ENCODE results near the gene SPDYE16. TPM values are rescaled to one million over a fixed set of nuclear protein-coding genes. Genes with fewer than 3 reads are reported as not detected.
"Not testable (repeated sequence)": the region's sequence is repeated elsewhere in the genome, so short reads cannot be mapped to it uniquely, and the experiment has no call there.

SPDYE16 gene
- total RNA-seq, 2 experiments from 2014 or later = 0.53 TPM; not detected in 1

GRCh38 chr7:76583636-76584281 lies 40.7 kb upstream of the SPDYE16 start:
- H3K4me3 ChIP-seq (ENCODE audit: low read length); H3K27ac ChIP-seq (ENCODE audit: low read depth in 1 of 2, low read length in 2 of 2); intact Hi-C loops (cut with DNase I, micrococcal nuclease); H3K36me3 ChIP-seq (ENCODE audit: insufficient read depth, low read length); H3K36me3 Mint-ChIP-seq (ENCODE audit: low read depth); H3K9me3 ChIP-seq (ENCODE audit: control insufficient read depth in 1 of 2, insufficient read depth in 1 of 2, low read length in 2 of 2); H3K9me3 Mint-ChIP-seq; H3K4me1 ChIP-seq (ENCODE audit: insufficient read depth, low read length); H3K27me3 ChIP-seq (ENCODE audit: control insufficient read depth in 1 of 2, insufficient read depth in 2 of 2, low read length in 2 of 2); H3K27me3 Mint-ChIP-seq; POLR2A ChIA-PET; CTCF ChIA-PET: not testable (repeated sequence)
- Mint-ChIP-seq H3K4me3 (peak overlapping the region; percentile 72), H3K27ac (peak overlapping the region; percentile 86), H3K4me1 (ENCODE audit: low read depth) (peaks cover 64% of the 10 kb centered on the region)
- DNase-seq = peak in 1 of 14 experiments; percentile 25
- peak; percentile 42 for ATAC-seq (ENCODE audit: poor library complexity)

- H3K4me3 ChIP-seq (ENCODE audit: low read length); H3K27me3 Mint-ChIP-seq; CTCF ChIA-PET; H3K27ac ChIP-seq (ENCODE audit: low read depth in 1 of 2, low read length in 2 of 2); H3K9me3 Mint-ChIP-seq; H3K4me3 Mint-ChIP-seq; H3K36me3 Mint-ChIP-seq (ENCODE audit: low read depth); H3K36me3 ChIP-seq (ENCODE audit: insufficient read depth, low read length); POLR2A ChIA-PET; intact Hi-C loops (cut with DNase I, micrococcal nuclease); H3K9me3 ChIP-seq (ENCODE audit: control insufficient read depth in 1 of 2, insufficient read depth in 1 of 2, low read length in 2 of 2); H3K27me3 ChIP-seq (ENCODE audit: control insufficient read depth in 1 of 2, insufficient read depth in 2 of 2, low read length in 2 of 2); H3K4me1 ChIP-seq (ENCODE audit: insufficient read depth, low read length): not testable (repeated sequence)
- Mint-ChIP-seq H3K27ac (peak overlapping the region; percentile 86), H3K4me1 (ENCODE audit: low read depth) (peaks cover 59% of the 10 kb centered on the region)
- peak in 4 of 14 experiments; percentile 1 to 33 (median 10) for DNase-seq
- ATAC-seq (ENCODE audit: poor library complexity) = peak; percentile 69
Observed at GRCh38 chr7:76582848-76583631, 39.9 kb upstream of the SPDYE16 start.

- POLR2A ChIA-PET; H3K36me3 ChIP-seq (ENCODE audit: insufficient read depth, low read length); H3K4me1 ChIP-seq (ENCODE audit: insufficient read depth, low read length); H3K27me3 Mint-ChIP-seq; H3K27ac ChIP-seq (ENCODE audit: low read depth in 1 of 2, low read length in 2 of 2); H3K27me3 ChIP-seq (ENCODE audit: control insufficient read depth in 1 of 2, insufficient read depth in 2 of 2, low read length in 2 of 2); H3K27ac Mint-ChIP-seq; H3K4me3 ChIP-seq (ENCODE audit: low read length); DNase-seq; H3K9me3 ChIP-seq (ENCODE audit: control insufficient read depth in 1 of 2, insufficient read depth in 1 of 2, low read length in 2 of 2); CTCF ChIA-PET; ATAC-seq (ENCODE audit: poor library complexity); H3K9me3 Mint-ChIP-seq; intact Hi-C loops (cut with DNase I, micrococcal nuclease); H3K4me3 Mint-ChIP-seq: not testable (repeated sequence)
- Mint-ChIP-seq H3K36me3 (ENCODE audit: low read depth) (peaks cover 11% of the 10 kb centered on the region), H3K4me1 (ENCODE audit: low read depth) (peaks cover 12% of the 10 kb centered on the region)
Observed at GRCh38 chr7:76575919-76576655, 33.0 kb upstream of the SPDYE16 start.

DNA sequence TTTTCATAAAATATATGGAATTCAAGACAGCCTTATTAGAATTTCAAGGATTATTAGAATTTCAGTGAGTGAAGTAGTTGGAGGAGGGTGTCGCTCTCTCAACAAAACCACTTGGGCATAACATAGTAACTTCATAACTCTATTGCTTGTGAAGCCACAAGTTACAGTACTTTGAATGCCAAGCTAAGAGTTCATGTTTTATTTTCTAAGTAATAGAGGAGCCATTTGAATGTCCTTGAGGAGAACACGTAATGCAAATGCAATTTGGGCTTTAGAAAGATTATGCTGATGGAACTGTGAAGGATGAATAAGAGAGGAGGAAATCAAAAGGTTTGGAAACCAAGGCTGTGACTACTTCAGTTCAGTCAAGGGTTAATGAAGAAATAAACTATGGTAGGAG lies 32.3 kb upstream of the SPDYE16 start:
- intact Hi-C loops (cut with DNase I, micrococcal nuclease); ATAC-seq (ENCODE audit: poor library complexity); DNase-seq; POLR2A ChIA-PET; H3K4me3 Mint-ChIP-seq; H3K9me3 Mint-ChIP-seq; H3K27me3 Mint-ChIP-seq; H3K27ac ChIP-seq (ENCODE audit: low read depth in 1 of 2, low read length in 2 of 2); H3K27me3 ChIP-seq (ENCODE audit: control insufficient read depth in 1 of 2, insufficient read depth in 2 of 2, low read length in 2 of 2); CTCF ChIA-PET; H3K27ac Mint-ChIP-seq; H3K4me1 ChIP-seq (ENCODE audit: insufficient read depth, low read length); H3K36me3 ChIP-seq (ENCODE audit: insufficient read depth, low read length); H3K4me3 ChIP-seq (ENCODE audit: low read length); H3K9me3 ChIP-seq (ENCODE audit: control insufficient read depth in 1 of 2, insufficient read depth in 1 of 2, low read length in 2 of 2): not testable (repeated sequence)
- peaks cover 12% of the 10 kb centered on the region for H3K4me1 Mint-ChIP-seq (ENCODE audit: low read depth)
- H3K36me3 Mint-ChIP-seq (ENCODE audit: low read depth) = peaks cover 14% of the 10 kb centered on the region

DNA sequence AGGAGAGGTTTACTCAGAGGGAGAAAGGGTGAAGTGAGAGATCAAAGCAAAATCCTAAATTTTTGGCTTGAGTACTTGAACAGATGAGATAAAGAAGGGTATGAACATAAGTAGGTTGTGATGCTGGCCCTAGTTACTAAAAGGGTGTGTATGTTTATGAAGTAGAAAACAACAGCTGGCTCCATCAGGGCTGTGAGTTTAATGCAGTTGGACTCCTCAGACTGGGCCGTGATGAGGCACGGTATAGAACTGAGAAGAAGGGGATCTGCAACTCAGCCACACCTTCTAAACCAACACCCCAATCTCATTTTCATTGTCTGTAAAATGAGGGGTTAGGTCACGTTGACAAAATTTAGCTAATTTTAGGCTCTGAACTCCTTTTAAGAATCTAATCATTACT lies 29.2 kb upstream of the SPDYE16 start:
- CTCF ChIA-PET; intact Hi-C loops (cut with DNase I, micrococcal nuclease); H3K4me1 ChIP-seq (ENCODE audit: insufficient read depth, low read length); H3K27ac Mint-ChIP-seq; H3K27me3 Mint-ChIP-seq; POLR2A ChIA-PET; ATAC-seq (ENCODE audit: poor library complexity); H3K9me3 ChIP-seq (ENCODE audit: control insufficient read depth in 1 of 2, insufficient read depth in 1 of 2, low read length in 2 of 2); H3K4me3 ChIP-seq (ENCODE audit: low read length); H3K4me1 Mint-ChIP-seq (ENCODE audit: low read depth); H3K27me3 ChIP-seq (ENCODE audit: control insufficient read depth in 1 of 2, insufficient read depth in 2 of 2, low read length in 2 of 2); DNase-seq; H3K36me3 ChIP-seq (ENCODE audit: insufficient read depth, low read length); H3K4me3 Mint-ChIP-seq; H3K27ac ChIP-seq (ENCODE audit: low read depth in 1 of 2, low read length in 2 of 2); H3K9me3 Mint-ChIP-seq: not testable (repeated sequence)
- H3K36me3 Mint-ChIP-seq (ENCODE audit: low read depth) = peaks cover 25% of the 10 kb centered on the region

DNA sequence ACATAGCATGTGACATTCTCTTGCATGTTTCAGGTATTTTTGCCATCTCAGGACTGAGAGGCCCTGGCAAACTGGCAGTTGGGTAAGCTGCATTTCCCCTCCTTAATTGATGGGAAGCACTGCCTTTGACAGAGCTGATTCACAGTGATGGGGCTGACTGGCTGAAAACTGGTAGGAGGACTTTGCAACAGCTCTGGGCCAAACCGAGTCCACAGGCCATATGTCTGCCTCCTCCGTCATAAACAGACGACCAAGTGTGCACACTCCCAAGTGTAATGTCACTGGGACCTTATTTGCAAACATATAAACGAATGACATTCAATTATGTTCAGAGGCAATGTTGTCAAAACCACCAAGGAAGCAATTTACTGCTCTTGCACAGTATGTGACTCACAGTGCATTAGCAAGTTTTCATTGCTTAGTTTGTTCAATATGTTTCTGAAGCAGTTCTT lies 27.3 kb upstream of the SPDYE16 start:
- CTCF ChIA-PET; intact Hi-C loops (cut with DNase I, micrococcal nuclease): not testable (repeated sequence)
- H3K36me3 Mint-ChIP-seq (ENCODE audit: low read depth) = peaks cover 25% of the 10 kb centered on the region

More for the DNA sequence above, 27.3 kb upstream of the SPDYE16 start:
- H3K4me3 Mint-ChIP-seq; H3K9me3 Mint-ChIP-seq; H3K36me3 ChIP-seq (ENCODE audit: insufficient read depth, low read length); H3K9me3 ChIP-seq (ENCODE audit: control insufficient read depth in 1 of 2, insufficient read depth in 1 of 2, low read length in 2 of 2); H3K27ac Mint-ChIP-seq; H3K4me1 Mint-ChIP-seq (ENCODE audit: low read depth); H3K4me1 ChIP-seq (ENCODE audit: insufficient read depth, low read length); POLR2A ChIA-PET; ATAC-seq (ENCODE audit: poor library complexity); H3K27ac ChIP-seq (ENCODE audit: low read depth in 1 of 2, low read length in 2 of 2); H3K27me3 Mint-ChIP-seq; H3K27me3 ChIP-seq (ENCODE audit: control insufficient read depth in 1 of 2, insufficient read depth in 2 of 2, low read length in 2 of 2); DNase-seq; H3K4me3 ChIP-seq (ENCODE audit: low read length): not testable (repeated sequence)
